Gastroesophageal sphincter (tissue), 3 donors: ENCODE data around the gene KCNAB1.

ENCODE experiments used
- CTCF ChIP-seq, 4 experiments: fragments of 200-600 bp in 2 of 4; fragments of 450-650 bp in 2 of 4; sonication (generic) in 1 of 4; IDR thresholded peaks; one replicate each; pipeline ENCODE4 v1.5.1; 2017 to 2019; ENCODE audit warnings: antibody characterized with exemption in 4 of 4, mild to moderate bottlenecking in 2 of 4, moderate library complexity in 2 of 4
- EP300 ChIP-seq: sonication (generic); formaldehyde crosslinking; IDR thresholded peaks from one replicate; pipeline ENCODE4 v1.6.1; 2017; ENCODE audit warnings: antibody characterized with exemption, mild to moderate bottlenecking
- POLR2A ChIP-seq, 2 donors: fragments of 450-650 bp; IDR thresholded peaks; one replicate each; pipeline ENCODE4 v1.6.1; 2017; ENCODE audit warnings: antibody characterized with exemption in 2 of 2, mild to moderate bottlenecking in 2 of 2, moderate library complexity in 1 of 2

- TF ChIP-seq CTCF (IDR thresholded peaks at IDR 0.05) (no peak), POLR2A (IDR thresholded peaks at IDR 0.05) (no peak), EP300 (no peak)
These were observed 85.8 kb downstream of the KCNAB1 start for GRCh38 chr3:156206157-156206556.
